Measurements from ENCODE around the gene AARS1.
"Not testable (repeated sequence)": the region's sequence is repeated elsewhere in the genome, so short reads cannot be mapped to it uniquely, and the experiment has no call there.

Gene AARS1

GRCh38 chr16:70289229-70290094 is at the start of gene AARS1:
AARS1 (minus strand) TSS chr16:70289506; CDS start chr16:70282763, 6,743 bp downstream.
- H3K9me3 ChIP-seq (ENCODE audit: control insufficient read depth, insufficient read depth, low read depth, low read length) = no peaks in the 10 kb centered on the region
- no peaks in the 10 kb centered on the region for H3K27me3 ChIP-seq (ENCODE audit: control insufficient read depth, insufficient read depth, low read length)
- H3K27ac ChIP-seq (ENCODE audit: low read depth, low read length) = peak within 1 kb of the TSS; percentile 96
- H3K4me3 ChIP-seq (ENCODE audit: low read depth, low read length) = peak within 1 kb of the TSS; percentile 100
- H3K36me3 ChIP-seq (ENCODE audit: control insufficient read depth, insufficient read depth, low read length) = peaks cover 22% of the 10 kb centered on the region
- no peaks in the 10 kb centered on the region; the same call in 1 of the 2 replicates for H3K4me1 ChIP-seq (ENCODE audit: control insufficient read depth, insufficient read depth, low read length)
- peak within 1 kb of the TSS; percentile 100 for H3K9ac ChIP-seq (ENCODE audit: low read length)

- Histone ChIP-seq H3K9me3 (ENCODE audit: control insufficient read depth, insufficient read depth, low read depth, low read length) (no peaks in the 10 kb centered on the region), H3K27ac (ENCODE audit: low read depth, low read length) (no peak overlapping the region), H3K9ac (ENCODE audit: low read length) (no peak overlapping the region), H3K36me3 (ENCODE audit: control insufficient read depth, insufficient read depth, low read length) (peaks cover 26% of the 10 kb centered on the region), H3K4me3 (ENCODE audit: low read depth, low read length) (no peak overlapping the region), H3K27me3 (ENCODE audit: control insufficient read depth, insufficient read depth, low read length) (no peaks in the 10 kb centered on the region), H3K4me1 (ENCODE audit: control insufficient read depth, insufficient read depth, low read length) (peaks cover 8% of the 10 kb centered on the region; the same call in 1 of the 2 replicates)
Measured at GRCh38 chr16:70337814-70338213, 48.5 kb upstream of the AARS1 start.

DNA sequence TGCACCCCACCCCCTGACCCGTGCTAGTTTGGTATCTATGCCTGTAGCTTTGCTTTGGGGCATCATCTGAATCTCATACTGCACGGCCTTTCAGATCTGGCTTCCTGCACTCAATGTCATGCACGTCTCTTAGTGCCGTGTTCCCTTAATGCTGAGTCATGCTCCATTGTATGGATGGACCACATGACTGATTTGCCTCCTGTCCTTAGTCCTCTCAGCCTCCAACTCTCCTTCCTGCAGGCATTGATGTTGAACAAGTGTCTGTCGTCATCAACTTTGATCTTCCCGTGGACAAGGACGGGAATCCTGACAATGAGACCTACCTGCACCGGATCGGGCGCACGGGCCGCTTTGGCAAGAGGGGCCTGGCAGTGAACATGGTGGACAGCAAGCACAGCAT is 43.4 kb upstream of the AARS1 start:
- H3K27me3 ChIP-seq (ENCODE audit: control insufficient read depth, insufficient read depth, low read length); H3K4me1 ChIP-seq (ENCODE audit: control insufficient read depth, insufficient read depth, low read length); H3K27ac ChIP-seq (ENCODE audit: low read depth, low read length); H3K9me3 ChIP-seq (ENCODE audit: control insufficient read depth, insufficient read depth, low read depth, low read length); H3K9ac ChIP-seq (ENCODE audit: low read length); H3K4me3 ChIP-seq (ENCODE audit: low read depth, low read length): not testable (repeated sequence)
- H3K36me3 ChIP-seq (ENCODE audit: control insufficient read depth, insufficient read depth, low read length) = peaks cover 55% of the 10 kb centered on the region

DNA sequence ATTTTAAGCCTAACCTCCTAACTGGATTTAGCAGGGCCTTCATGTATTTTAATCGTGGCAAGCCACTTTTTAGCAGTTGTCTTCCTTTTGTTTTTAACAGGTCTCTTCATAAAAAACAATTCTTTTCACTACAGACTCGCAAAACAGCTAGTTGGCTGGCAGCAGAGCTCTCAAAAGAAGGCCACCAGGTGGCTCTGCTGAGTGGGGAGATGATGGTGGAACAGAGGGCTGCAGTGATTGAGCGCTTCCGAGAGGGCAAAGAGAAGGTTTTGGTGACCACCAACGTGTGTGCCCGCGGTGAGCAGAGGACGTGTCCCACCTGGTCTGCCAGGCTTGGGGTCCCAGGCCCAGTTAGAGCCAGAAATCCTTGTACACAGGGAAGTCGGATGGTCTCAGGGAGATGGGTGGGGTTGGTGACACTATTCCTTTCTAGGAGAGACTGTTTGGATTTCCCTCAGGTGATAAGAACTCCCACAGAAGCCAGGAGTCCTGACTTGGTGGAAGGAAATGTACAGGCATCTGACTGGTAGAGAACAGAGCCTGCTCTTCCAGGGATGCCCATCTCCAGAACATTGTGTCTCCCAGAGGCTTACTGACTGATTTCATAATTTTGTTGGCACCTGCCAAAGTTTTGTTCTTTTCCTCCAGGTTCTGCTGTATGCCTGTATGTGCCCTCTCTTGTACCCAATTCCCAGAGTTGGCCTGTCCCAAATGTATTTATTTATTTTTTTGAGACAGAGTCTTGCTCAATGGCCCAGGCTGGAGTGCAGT is 42.5 kb upstream of the AARS1 start:
- H3K9me3 ChIP-seq (ENCODE audit: control insufficient read depth, insufficient read depth, low read depth, low read length) = no peaks in the 10 kb centered on the region
- no peak overlapping the region for H3K4me3 ChIP-seq (ENCODE audit: low read depth, low read length)
- no peak overlapping the region for H3K9ac ChIP-seq (ENCODE audit: low read length)
- no peak overlapping the region for H3K27ac ChIP-seq (ENCODE audit: low read depth, low read length)
- no peaks in the 10 kb centered on the region for H3K4me1 ChIP-seq (ENCODE audit: control insufficient read depth, insufficient read depth, low read length)
- H3K27me3 ChIP-seq (ENCODE audit: control insufficient read depth, insufficient read depth, low read length) = no peaks in the 10 kb centered on the region
- peaks cover 57% of the 10 kb centered on the region for H3K36me3 ChIP-seq (ENCODE audit: control insufficient read depth, insufficient read depth, low read length)

DNA sequence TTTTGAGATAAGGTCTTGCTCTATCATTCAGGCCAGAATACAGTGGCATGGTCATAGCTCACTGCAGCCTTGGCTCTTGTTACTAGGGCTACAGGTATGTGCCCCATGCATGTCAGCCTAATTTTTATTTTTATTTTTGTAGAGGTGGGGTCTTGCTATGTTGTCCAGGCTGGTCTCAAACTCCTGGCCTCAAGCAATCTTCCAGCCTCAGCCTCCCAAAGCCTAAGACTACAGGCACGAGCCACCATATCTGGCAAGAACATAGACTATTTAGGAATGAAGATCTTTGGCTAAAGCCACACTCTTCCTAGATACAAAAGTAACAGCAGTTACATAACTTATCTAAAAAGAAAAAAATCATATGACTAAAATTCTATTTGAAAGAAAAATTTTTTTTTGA is 41.8 kb upstream of the AARS1 start:
- H3K4me3 ChIP-seq (ENCODE audit: low read depth, low read length) = no peak overlapping the region
- H3K9me3 ChIP-seq (ENCODE audit: control insufficient read depth, insufficient read depth, low read depth, low read length) = no peaks in the 10 kb centered on the region
- no peak overlapping the region for H3K9ac ChIP-seq (ENCODE audit: low read length)
- H3K27me3 ChIP-seq (ENCODE audit: control insufficient read depth, insufficient read depth, low read length) = no peaks in the 10 kb centered on the region
- H3K27ac ChIP-seq (ENCODE audit: low read depth, low read length) = no peak overlapping the region
- H3K36me3 ChIP-seq (ENCODE audit: control insufficient read depth, insufficient read depth, low read length) = peaks cover 58% of the 10 kb centered on the region
- H3K4me1 ChIP-seq (ENCODE audit: control insufficient read depth, insufficient read depth, low read length) = no peaks in the 10 kb centered on the region

DNA sequence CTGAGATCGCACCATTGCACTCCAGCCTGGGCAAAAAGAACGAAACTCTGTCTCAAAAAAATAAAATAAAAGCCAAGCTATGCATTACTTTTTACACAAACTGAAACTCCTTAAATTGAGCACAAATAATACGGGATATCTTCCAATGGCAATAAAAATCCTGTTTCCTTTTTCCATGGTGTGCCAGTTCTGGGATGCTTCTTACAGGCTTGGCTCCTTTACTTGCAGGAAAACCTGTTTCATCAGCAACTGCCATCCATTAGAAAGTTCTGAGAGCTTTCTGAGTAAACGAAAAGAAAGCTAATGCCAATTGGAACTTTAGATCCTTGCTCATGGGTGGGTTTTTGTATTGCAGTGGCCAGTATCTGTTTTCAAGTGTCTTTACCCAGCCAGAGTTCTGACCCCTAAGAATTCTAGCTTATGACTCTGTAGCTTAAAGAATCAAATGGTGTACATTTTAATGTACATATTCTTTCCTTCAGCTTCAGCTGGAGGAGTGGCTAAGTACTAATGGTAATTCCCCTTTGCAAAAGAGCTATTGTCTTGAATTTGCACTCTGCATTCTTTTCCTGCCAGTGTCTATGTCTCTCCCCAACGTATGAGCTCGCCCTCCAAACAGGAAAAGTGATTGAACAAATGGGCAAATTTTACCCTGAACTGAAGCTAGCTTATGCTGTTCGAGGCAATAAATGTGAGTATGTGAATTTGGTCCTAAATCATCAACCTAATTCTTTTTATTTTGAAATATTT is 35.9 kb upstream of the AARS1 start:
- Histone ChIP-seq H3K9ac (ENCODE audit: low read length) (no peak overlapping the region), H3K4me1 (ENCODE audit: control insufficient read depth, insufficient read depth, low read length) (no peaks in the 10 kb centered on the region), H3K4me3 (ENCODE audit: low read depth, low read length) (no peak overlapping the region), H3K27me3 (ENCODE audit: control insufficient read depth, insufficient read depth, low read length) (no peaks in the 10 kb centered on the region), H3K36me3 (ENCODE audit: control insufficient read depth, insufficient read depth, low read length) (peaks cover 51% of the 10 kb centered on the region), H3K9me3 (ENCODE audit: control insufficient read depth, insufficient read depth, low read depth, low read length) (no peaks in the 10 kb centered on the region), H3K27ac (ENCODE audit: low read depth, low read length) (no peak overlapping the region)

GRCh38 chr16:70320121-70320520 is 30.8 kb upstream of the AARS1 start:
- peaks cover 63% of the 10 kb centered on the region for H3K36me3 ChIP-seq (ENCODE audit: control insufficient read depth, insufficient read depth, low read length)
- H3K27me3 ChIP-seq (ENCODE audit: control insufficient read depth, insufficient read depth, low read length) = no peaks in the 10 kb centered on the region
- no peak overlapping the region for H3K9ac ChIP-seq (ENCODE audit: low read length)
- no peak overlapping the region for H3K27ac ChIP-seq (ENCODE audit: low read depth, low read length)
- H3K9me3 ChIP-seq (ENCODE audit: control insufficient read depth, insufficient read depth, low read depth, low read length) = no peaks in the 10 kb centered on the region
- no peaks in the 10 kb centered on the region for H3K4me1 ChIP-seq (ENCODE audit: control insufficient read depth, insufficient read depth, low read length)
- no peak overlapping the region for H3K4me3 ChIP-seq (ENCODE audit: low read depth, low read length)

DNA sequence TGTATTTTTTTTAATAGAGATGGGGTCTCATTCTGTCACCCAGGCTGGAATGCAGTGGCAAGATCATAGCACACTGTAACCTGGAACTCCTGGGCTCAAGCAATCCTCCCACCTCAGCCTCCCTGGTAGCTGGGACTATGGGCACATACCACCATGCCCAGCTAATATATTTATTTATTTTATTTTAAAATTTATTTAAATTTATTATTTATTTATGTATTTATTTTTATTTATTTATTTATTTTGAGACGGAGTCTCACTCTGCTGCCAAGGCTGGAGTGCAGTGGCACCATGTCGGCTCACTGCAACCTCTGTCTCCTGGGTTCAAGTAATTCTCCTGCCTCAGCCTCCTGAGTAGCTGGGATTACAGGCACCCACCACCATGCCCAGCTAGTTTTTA is 18.4 kb upstream of the AARS1 start:
- not testable (repeated sequence) for H3K9ac ChIP-seq (ENCODE audit: low read length); H3K4me1 ChIP-seq (ENCODE audit: control insufficient read depth, insufficient read depth, low read length); H3K9me3 ChIP-seq (ENCODE audit: control insufficient read depth, insufficient read depth, low read depth, low read length); H3K36me3 ChIP-seq (ENCODE audit: control insufficient read depth, insufficient read depth, low read length); H3K27me3 ChIP-seq (ENCODE audit: control insufficient read depth, insufficient read depth, low read length); H3K27ac ChIP-seq (ENCODE audit: low read depth, low read length); H3K4me3 ChIP-seq (ENCODE audit: low read depth, low read length)

- Histone ChIP-seq H3K4me3 (ENCODE audit: low read depth, low read length) (no peak overlapping the region), H3K9me3 (ENCODE audit: control insufficient read depth, insufficient read depth, low read depth, low read length) (no peaks in the 10 kb centered on the region), H3K27me3 (ENCODE audit: control insufficient read depth, insufficient read depth, low read length) (no peaks in the 10 kb centered on the region), H3K27ac (ENCODE audit: low read depth, low read length) (no peak overlapping the region), H3K36me3 (ENCODE audit: control insufficient read depth, insufficient read depth, low read length) (no peaks in the 10 kb centered on the region), H3K9ac (ENCODE audit: low read length) (no peak overlapping the region), H3K4me1 (ENCODE audit: control insufficient read depth, insufficient read depth, low read length) (no peaks in the 10 kb centered on the region)
Measured at GRCh38 chr16:70306880-70307279, 17.6 kb upstream of the AARS1 start.

DNA sequence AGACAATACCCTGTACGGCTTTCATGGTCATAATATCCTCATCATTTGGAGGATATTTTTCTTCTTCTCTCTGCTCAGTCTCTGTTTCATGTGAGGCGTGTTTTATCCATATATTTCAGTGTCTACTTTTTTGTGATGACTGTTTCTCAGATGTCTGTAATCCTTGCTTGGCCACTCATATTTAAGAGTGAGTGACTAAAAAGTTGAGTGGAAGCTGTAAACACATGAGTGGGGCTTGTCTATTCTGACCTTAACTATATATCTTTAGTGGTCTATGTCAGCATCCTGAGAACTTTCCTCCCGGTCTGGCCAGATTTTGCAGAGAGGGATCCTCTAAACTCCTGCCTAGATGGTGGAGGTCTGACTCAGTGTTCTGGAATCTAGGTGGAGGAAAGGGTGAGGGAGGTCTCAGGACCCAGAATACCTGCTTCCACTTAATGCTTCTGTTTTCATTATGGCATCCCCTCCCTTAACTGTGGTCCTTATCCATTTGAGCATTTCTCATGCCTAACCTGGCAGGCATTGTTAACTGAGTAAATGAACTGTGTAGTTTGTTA is 15.7 kb upstream of the AARS1 start:
- Histone ChIP-seq H3K9ac (ENCODE audit: low read length) (no peak overlapping the region), H3K36me3 (ENCODE audit: control insufficient read depth, insufficient read depth, low read length) (peaks cover 6% of the 10 kb centered on the region; the same call in 1 of the 2 replicates), H3K27me3 (ENCODE audit: control insufficient read depth, insufficient read depth, low read length) (no peaks in the 10 kb centered on the region), H3K4me3 (ENCODE audit: low read depth, low read length) (no peak overlapping the region), H3K9me3 (ENCODE audit: control insufficient read depth, insufficient read depth, low read depth, low read length) (peaks cover 3% of the 10 kb centered on the region; the same call in 1 of the 2 replicates), H3K4me1 (ENCODE audit: control insufficient read depth, insufficient read depth, low read length) (no peaks in the 10 kb centered on the region), H3K27ac (ENCODE audit: low read depth, low read length) (0 out of 2 replicates have a peak overlapping the region, but pooled peaks have one; percentile 53)
